K562 (cell line): ENCODE results near the gene ADK.

Experiments used
- BRF1 ChIP-seq: IDR thresholded peaks from 3 replicates; pipeline ENCODE4 v1.6.1; 2011; ENCODE audit warnings: borderline replicate concordance, mild to moderate bottlenecking; ENCODE audit not compliant: insufficient read length; ENCODE audit errors: extremely low read depth
- CEBPB ChIP-seq: fragments of 450-650 bp; IDR thresholded peaks from 2 replicates; pipeline ENCODE4 v1.6.1; 2016; ENCODE audit warnings: missing genetic modification characterization, missing compliant biosample characterization
- E2F4 ChIP-seq: sonication (generic); formaldehyde crosslinking; IDR thresholded peaks from 2 replicates; pipeline ENCODE4 v1.8.0; 2022; ENCODE audit warnings: mild to moderate bottlenecking, low read depth, missing genetic modification reagents
- KAT2B ChIP-seq: IDR thresholded peaks from one replicate; pipeline ENCODE4 v1.6.1; 2012; ENCODE audit warnings: low read depth, mild to moderate bottlenecking, control low read depth, inconsistent platforms, low read length, moderate library complexity
- MTA2 ChIP-seq: fragments of 450-650 bp; IDR thresholded peaks from 2 replicates; pipeline ENCODE4 v1.6.1; 2016; ENCODE audit warnings: low read depth
- SP2 ChIP-seq: IDR thresholded peaks from 2 replicates; pipeline ENCODE4 v1.6.1; 2011; ENCODE audit warnings: mild to moderate bottlenecking, low read depth, low read length, moderate library complexity; ENCODE audit not compliant: poor library complexity, severe bottlenecking; ENCODE audit errors: extremely low read depth
- ZBED1 ChIP-seq: IDR thresholded peaks from 2 replicates; pipeline ENCODE4 v1.6.1; 2014
- ZBTB8A ChIP-seq: fragments of 450-650 bp; IDR thresholded peaks from 2 replicates; pipeline ENCODE4 v1.6.1; 2018; ENCODE audit warnings: mild to moderate bottlenecking, moderate library complexity; ENCODE audit not compliant: partially characterized antibody
- ZNF76 ChIP-seq: fragments of 250-450 bp; sonication (Bioruptor Pico); IDR thresholded peaks from 2 replicates; pipeline ENCODE4 v1.4.0; 2020; ENCODE audit warnings: mild to moderate bottlenecking, moderate library complexity, borderline replicate concordance
- TF ChIP-seq, protein P1 (sequence below): conservative IDR thresholded peaks from 2 replicates; pipeline ENCODE4 v1.6.1; 2011; ENCODE audit warnings: low read depth, mild to moderate bottlenecking, low read length; ENCODE audit not compliant: control insufficient read depth

GRCh38 chr10:74276416-74276815 is 125.4 kb downstream of the ADK start:
- TF ChIP-seq BRF1 (no peak), ZNF76 (no peak), SP2 (no peak), MTA2 (no peak), CEBPB (tag) (no peak), E2F4 (CRISPR knock-in tag) (no peak), ZBED1 (no peak), ZBTB8A (no peak), KAT2B (no peak)
- TF ChIP-seq, protein P1, sequence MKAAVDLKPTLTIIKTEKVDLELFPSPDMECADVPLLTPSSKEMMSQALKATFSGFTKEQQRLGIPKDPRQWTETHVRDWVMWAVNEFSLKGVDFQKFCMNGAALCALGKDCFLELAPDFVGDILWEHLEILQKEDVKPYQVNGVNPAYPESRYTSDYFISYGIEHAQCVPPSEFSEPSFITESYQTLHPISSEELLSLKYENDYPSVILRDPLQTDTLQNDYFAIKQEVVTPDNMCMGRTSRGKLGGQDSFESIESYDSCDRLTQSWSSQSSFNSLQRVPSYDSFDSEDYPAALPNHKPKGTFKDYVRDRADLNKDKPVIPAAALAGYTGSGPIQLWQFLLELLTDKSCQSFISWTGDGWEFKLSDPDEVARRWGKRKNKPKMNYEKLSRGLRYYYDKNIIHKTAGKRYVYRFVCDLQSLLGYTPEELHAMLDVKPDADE = no peak
